LNCaP clone FGC (cell line): Measurements from ENCODE around the gene FRMD1.
"Not testable (repeated sequence)": the region's sequence is repeated elsewhere in the genome, so short reads cannot be mapped to it uniquely, and the experiment has no call there.

Experiments
- DNase-seq: peaks from one replicate; pipeline ENCODE4 v3.0.0-alpha.2; 2011; ENCODE audit warnings: low read depth
- H3K4me3 ChIP-seq: 2 replicates; pipeline ENCODE4 v1.5.1; 2011; ENCODE audit warnings: mild to moderate bottlenecking, low read depth, low read length, control low read depth
- TF ChIP-seq, protein P1 (sequence below): IDR thresholded peaks from 2 replicates; pipeline ENCODE4 v1.5.1; 2012; ENCODE audit warnings: mild to moderate bottlenecking; ENCODE audit not compliant: control insufficient read depth, insufficient read depth; ENCODE audit errors: extremely low read depth

Gene FRMD1

DNA sequence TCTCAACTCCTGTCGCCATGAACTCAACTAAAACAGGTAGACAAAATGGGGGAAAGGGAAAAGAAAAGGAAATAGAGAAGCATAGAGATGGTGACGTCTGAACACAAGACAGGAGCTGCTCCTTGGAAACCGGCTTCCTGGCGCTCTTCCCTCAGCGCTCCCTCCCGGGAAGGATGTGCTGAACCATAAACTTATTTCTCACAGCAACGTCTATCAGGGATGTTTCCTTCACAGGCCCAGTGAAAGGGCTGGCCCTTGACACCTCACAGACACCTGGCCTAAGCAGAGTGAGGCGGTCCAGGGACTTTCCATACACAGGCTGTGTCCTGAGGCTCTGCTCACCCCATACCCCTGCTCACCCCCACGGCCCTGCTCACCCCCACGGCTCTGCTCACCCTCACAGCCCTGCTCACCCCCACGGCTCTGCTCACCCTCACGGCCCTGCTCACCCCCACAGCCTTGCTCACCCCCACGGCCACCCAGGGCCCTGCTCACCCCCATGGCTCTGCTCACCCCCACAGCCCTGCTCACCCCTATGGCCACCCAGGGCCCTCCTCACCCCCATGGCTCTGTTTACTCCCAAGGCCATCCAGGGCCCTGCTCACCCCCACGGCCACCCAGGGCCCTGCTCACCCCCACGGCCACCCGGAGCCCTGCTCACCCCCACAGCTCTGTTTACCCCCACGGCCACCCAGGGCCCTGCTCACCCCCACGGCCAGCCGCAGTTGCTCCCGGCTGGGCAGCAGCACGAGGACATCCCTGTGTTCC is 653 bp downstream of the FRMD1 start:
- TF ChIP-seq, protein P1, sequence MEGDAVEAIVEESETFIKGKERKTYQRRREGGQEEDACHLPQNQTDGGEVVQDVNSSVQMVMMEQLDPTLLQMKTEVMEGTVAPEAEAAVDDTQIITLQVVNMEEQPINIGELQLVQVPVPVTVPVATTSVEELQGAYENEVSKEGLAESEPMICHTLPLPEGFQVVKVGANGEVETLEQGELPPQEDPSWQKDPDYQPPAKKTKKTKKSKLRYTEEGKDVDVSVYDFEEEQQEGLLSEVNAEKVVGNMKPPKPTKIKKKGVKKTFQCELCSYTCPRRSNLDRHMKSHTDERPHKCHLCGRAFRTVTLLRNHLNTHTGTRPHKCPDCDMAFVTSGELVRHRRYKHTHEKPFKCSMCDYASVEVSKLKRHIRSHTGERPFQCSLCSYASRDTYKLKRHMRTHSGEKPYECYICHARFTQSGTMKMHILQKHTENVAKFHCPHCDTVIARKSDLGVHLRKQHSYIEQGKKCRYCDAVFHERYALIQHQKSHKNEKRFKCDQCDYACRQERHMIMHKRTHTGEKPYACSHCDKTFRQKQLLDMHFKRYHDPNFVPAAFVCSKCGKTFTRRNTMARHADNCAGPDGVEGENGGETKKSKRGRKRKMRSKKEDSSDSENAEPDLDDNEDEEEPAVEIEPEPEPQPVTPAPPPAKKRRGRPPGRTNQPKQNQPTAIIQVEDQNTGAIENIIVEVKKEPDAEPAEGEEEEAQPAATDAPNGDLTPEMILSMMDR: no peak
- DNase-seq: no peak

DNA sequence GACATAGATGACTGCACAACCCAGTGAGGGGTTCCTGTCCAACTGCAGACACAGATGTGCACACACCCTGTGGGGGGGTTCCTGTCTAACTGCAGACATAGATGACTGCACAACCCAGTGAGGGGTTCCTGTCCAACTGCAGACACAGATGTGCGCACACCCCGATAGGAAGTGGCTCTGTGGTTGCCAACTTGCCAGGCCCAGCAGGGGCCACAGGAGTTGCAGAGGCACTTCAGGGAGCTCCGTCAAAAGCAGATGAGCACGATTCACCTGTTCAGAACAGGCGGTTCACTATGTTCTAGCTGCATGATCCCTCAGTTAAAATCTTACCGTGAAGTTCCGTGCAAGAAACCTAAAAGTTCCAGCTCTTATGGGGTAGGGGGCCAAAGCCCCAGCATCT is 1.6 kb downstream of the FRMD1 start:
- H3K4me3 ChIP-seq, DNase-seq: not testable (repeated sequence)

More for the DNA sequence above, 653 bp downstream of the FRMD1 start:
- no peak overlapping the region for H3K4me3 ChIP-seq

DNA sequence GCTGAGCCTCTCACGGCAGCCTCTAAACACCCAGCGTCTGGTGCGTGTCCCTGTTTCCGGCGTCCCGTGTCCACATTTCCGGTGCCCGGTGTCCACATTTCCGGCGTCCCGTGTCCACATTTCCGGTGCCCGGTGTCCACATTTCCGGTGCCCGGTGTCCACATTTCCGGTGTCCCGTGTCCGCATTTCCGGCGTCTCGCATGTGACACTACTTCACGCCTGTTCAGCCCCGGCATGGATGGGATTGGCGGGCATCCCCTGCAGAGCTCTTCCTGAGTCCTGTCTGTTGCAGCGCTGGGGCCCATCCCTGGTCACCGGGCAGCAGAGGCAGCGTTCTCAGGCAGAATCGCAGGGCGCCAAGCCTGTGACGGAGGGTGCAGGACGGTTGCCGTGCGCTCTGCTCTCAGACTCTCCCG is 3.2 kb downstream of the FRMD1 start:
- TF ChIP-seq, protein P1: no peak
- no peak for DNase-seq

DNA sequence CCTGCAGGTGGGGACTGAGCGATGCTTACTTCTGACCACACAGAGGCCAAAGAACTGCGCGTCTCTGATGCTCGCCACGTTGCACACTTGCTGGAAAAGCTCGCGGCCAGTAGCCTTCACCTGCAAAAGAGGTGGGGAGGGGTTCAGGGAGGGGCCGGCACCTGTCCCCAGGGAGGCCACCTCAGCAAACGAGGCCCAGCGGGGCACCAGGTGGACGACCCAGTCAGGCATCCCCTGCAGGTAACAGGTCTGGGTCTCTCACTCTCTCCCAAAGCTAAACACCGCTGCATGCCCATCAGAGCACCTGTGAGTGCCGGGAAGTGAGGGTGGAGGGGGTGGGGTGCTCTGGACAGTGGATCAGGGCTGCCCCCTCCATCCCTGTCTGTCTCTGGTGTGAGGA is 3.8 kb downstream of the FRMD1 start:
- no peak overlapping the region for H3K4me3 ChIP-seq
- DNase-seq: no peak
- TF ChIP-seq, protein P1: no peak

More for the DNA sequence above, 3.2 kb downstream of the FRMD1 start:
- no peak overlapping the region for H3K4me3 ChIP-seq

DNA sequence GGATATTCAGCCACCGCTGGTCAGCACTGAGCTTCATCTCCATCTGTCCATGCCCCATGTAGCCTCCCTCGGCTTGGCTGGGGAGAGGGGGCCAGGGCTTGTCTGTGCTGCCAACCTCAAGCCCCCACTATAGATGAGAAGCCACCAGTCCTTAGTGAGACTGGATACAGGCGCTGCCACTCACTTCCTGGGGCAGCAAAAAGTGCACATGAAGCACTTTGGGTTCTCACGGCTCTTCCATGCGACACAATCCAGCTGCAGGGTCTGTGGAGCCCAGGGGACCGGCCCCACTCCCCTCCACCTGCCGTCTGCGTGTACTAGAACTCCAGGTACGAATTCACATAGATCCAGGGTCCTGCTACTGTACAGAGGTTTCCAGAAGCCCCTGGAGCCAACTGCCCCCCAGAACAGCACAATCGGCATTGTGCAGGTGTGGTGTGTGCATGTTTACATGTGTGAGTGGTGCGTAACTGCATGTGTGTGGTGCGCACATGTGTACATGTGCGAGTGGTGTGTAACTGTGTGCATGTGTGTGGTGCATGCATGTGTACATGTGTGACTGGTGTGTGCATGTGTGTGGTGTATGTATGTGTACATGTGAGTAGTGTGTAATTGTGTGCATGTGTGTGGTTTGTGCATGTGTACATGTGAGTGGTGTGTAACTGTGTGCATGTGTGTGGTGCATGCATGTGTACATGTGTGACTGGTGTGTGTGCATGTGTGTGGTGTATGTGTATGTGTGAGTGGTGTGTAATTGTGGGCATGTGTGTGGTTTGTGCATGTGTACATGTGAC is 4.9 kb downstream of the FRMD1 start:
- H3K4me3 ChIP-seq: no peak overlapping the region
- TF ChIP-seq, protein P1: no peak
- DNase-seq: no peak

DNA sequence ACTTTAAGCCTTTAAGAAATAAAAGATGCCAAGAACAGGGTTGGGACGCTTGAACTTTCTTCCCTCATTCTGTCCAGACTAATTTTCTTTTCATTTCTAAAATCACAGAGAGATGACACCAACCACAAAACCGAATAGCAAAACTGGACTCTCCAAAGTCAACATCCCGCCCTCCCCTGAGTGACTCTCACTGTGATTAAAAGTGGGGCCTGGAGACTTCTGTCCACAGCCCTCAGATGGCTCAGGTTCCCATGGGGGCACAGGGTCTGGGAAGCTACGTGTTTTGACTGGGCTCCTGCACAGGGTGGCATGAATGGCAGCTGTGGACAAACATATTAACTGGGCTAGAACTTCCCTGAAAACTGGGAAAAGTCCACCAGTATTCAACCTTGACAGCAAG is 6.3 kb downstream of the FRMD1 start:
- DNase-seq: no peak
- TF ChIP-seq, protein P1: no peak

DNA sequence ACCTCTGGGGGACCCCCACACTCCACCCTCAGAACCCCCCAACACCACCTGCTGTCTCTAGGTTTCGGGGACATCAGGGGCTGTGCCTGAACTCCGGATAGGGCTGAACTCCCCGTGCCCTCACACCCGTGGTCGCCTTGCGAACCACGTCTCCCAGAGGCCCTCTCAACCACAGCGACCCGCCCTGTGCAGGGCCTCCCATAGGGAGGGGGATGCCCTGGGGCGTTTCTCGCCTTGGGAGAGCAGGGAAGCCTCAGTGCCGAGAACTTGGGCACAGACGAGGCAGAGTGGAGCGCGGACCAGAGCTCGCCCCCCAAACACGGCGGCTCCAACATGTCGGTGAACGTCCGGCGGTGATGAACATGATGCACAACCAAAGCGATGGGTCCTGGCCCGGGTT is 6.8 kb downstream of the FRMD1 start:
- DNase-seq: no peak
- no peak overlapping the region for H3K4me3 ChIP-seq
- TF ChIP-seq, protein P1: no peak

More for the DNA sequence above, 6.3 kb downstream of the FRMD1 start:
- H3K4me3 ChIP-seq: no peak overlapping the region
